Ramos (cell line): ENCODE results near the gene MEIOB.
"Not testable (repeated sequence)": the region's sequence is repeated elsewhere in the genome, so short reads cannot be mapped to it uniquely, and the experiment has no call there.

Source experiments
- in situ Hi-C: fragments of 300-500 bp; cut with MboI; formaldehyde crosslinking; loops from one replicate; pipeline ENCODE4 v1.14.3; 2022; ENCODE audit warnings: low sequenced_read_pairs; ENCODE audit not compliant: unreplicated experiment

MEIOB gene, protein sequence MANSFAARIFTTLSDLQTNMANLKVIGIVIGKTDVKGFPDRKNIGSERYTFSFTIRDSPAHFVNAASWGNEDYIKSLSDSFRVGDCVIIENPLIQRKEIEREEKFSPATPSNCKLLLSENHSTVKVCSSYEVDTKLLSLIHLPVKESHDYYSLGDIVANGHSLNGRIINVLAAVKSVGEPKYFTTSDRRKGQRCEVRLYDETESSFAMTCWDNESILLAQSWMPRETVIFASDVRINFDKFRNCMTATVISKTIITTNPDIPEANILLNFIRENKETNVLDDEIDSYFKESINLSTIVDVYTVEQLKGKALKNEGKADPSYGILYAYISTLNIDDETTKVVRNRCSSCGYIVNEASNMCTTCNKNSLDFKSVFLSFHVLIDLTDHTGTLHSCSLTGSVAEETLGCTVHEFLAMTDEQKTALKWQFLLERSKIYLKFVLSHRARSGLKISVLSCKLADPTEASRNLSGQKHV

GRCh38 chr16:1871974-1872635, at the start of gene MEIOB:
Gene MEIOB, minus strand, starts transcription at chr16:1872164. Its CDS starts 3,989 bp downstream, at chr16:1868175.
- in situ Hi-C loops = no loop called here

DNA sequence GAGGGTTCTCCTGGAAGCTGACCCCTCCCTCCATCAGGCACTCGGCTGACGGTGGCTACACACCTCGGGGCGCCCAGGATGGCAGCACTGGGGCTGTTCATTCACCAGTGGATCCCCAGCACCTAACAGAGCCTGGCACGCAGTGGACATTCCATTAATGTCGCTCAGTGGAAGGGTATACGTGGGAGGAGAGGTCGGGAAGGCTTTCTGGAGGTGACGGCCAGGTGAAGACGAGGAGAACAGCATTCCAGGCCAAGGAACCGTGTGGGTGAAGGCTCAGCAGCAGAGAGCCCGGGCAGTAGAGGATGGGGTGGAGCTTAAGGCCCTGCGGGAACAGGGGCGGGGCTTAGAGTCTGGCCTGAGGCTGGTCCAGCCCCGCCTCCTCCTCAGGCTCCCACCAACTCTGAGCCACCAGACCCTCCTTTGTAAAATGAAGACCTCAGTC, 48.8 kb upstream of the MEIOB start:
- in situ Hi-C loops = no loop called here

DNA sequence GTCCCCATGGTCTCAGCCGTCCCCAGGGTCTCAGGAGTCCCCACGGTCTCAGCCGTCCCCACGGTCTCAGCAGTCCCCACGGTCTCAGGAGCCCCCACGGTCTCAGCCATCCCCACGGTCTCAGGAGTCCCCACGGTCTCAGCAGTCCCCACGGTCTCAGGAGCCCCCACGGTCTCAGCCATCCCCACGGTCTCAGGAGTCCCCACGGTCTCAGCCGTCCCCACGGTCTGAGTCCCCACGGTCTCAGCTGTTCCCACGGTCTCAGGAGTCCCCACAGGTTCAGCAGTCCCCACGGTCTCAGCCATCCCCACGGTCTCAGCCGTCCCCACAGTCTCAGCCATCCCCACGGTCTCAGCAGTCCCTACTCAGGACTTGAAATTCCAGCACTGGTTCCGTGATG, 48.2 kb upstream of the MEIOB start:
- in situ Hi-C loops = not testable (repeated sequence)

DNA sequence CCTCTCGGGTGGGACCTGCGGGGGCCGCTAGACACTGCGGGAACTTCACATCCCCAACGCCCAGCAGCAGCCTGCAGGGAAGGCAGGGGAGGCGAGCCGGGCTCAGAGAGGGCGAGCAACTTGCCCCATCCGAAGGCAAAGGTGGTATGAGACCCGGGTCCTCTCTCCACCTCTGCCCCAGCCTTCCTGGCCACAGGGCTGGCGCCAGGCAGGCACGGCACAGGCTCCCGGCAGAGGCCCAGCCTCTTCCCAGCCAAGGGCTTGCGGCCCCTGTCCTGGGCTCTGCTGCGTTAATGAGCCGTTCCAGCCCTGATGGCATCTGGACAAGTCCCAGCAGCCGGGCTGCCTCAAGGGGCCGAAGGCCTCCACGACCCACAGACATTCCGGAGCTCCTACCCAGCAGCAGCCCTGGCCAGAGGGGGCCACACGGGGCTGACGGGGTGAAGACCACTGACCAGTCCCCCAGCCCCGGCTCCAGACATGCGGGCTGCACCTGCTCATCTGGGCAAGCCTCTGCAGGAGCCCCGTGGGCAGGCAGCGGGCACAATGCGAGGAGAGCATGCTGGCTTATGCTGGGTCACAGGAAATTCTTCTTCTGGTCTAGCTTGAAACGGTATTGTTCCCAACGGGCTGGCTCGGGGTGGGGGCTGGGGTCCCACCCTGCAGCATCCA, 47.5 kb upstream of the MEIOB start:
- in situ Hi-C loops = no loop called here

DNA sequence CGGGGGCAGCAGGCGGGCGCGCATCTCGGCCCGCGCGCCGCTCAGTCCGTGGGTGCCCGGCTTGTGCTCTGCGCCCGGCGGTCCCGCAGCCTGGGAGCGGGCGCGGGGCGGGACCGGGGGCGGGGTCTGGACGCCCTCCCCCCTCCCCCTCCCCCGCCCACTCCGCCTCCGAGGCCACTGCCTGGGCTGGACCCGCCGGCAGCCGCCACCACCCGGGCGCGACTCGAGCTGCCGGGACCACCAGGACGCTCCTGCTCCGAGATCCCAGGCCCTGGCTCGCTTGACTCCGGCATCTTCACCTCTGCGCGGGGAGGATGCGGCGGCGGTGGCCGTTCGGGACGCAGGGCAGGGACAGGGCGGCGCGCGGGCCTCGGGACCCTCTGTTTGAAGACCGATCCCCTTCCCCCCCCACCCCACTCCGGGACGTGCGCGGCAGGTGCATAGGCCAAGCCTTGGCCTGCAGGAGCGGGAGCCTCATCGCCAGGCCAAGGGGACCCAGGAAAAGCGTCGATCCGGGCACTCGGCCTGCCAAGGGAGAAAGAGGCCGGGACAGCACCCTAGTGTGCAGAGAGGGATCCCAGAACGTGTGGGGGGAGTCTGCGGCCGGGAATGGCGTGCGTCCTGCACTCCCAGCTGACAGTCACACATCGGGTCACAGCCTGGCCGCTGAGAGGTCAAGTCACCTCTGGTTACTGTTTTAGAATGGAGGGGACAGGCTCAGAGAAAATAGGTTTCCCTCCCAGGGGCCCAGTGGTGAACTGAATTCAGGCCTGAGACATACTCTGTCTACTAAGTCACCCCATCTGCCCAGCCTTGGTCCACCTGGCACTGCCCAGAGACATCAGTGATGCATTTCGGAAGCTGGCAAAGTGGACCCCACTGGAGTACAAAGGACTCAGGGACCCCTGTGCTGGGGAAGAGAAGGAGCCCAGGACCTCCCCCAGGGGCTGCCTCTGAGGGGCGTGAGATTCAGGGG, 46.7 kb upstream of the MEIOB start, which contains the start of gene HS3ST6:
Gene HS3ST6 (minus strand): TSS at position 65 of the 976 bp plus-strand sequence. CDS start 92 bp downstream, outside the sequence.
- in situ Hi-C loops = no loop called here

GRCh38 chr16:1917665-1918350, 45.8 kb upstream of the MEIOB start:
- in situ Hi-C loops = no loop called here

GRCh38 chr16:1917056-1917664, 45.2 kb upstream of the MEIOB start:
- in situ Hi-C loops = no loop called here

DNA sequence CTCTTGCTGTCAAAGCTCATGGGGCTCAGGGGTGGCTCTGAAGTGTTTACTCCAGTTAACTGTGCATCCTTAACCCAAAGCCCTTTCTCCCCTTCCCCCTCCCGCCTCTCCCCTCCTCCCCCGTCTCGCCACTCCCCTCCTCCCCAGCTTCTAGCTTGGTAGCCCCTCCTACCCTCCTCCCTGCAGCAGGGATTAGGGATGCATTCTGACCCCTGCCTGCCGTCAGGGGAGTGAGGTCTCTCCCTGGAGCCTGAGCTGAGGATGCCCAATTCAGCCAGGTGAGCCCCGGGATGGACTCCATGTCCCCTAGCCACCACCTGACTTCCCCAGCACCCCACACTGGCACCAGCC, 44.7 kb upstream of the MEIOB start:
- in situ Hi-C loops = no loop called here

DNA sequence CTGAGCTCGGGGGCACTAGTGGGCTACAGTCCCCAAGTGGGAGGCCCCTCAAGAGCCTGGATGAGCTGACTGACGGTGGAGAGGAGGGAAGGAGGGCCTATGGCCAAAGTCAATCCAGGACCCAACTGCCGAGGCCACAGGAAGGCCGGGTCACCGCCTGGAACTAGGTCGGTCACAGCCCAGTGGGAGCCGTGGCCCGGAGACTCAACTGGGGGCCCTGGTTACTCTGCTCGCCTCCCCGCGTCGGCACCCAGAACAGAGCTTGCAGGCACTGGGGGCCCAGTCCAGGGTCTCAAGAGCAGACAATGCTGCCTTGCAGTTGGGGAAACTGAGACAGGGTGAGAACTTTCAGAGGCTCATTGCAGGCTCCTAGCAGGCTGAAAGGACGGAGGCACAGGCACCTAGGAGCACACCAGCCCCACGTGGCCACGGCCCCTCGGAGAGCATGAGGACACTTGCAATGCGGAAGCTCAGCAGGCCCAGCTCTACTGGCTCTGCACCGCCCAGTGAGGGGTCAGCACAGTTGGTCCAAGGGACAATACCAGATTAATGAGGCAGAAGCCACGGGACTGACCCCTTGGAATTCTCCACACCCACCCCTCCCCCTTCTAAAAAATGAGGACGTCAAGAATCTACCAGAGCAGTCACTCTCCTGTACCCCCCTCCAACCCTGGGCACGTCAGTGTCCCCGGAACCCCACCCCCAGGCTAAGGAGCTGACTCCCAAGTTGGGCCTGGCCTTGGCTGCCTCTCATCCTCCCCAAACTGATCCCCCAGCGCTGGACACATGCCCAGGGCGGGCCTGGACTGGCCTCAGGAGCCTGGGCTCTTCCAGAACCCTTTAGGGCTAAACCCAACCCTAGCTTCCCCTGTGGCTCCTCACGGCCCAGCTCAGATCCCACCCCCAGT, 44.0 kb upstream of the MEIOB start:
- in situ Hi-C loops = no loop called here

GRCh38 chr16:1914988-1915387, 43.0 kb upstream of the MEIOB start:
- in situ Hi-C loops = no loop called here

GRCh38 chr16:1914084-1914608, 42.2 kb upstream of the MEIOB start:
- in situ Hi-C loops = no loop called here

- in situ Hi-C loops = no loop called here
These were observed 41.5 kb upstream of the MEIOB start for GRCh38 chr16:1913327-1914083.

GRCh38 chr16:1912215-1912543, 40.2 kb upstream of the MEIOB start:
- in situ Hi-C loops = no loop called here

DNA sequence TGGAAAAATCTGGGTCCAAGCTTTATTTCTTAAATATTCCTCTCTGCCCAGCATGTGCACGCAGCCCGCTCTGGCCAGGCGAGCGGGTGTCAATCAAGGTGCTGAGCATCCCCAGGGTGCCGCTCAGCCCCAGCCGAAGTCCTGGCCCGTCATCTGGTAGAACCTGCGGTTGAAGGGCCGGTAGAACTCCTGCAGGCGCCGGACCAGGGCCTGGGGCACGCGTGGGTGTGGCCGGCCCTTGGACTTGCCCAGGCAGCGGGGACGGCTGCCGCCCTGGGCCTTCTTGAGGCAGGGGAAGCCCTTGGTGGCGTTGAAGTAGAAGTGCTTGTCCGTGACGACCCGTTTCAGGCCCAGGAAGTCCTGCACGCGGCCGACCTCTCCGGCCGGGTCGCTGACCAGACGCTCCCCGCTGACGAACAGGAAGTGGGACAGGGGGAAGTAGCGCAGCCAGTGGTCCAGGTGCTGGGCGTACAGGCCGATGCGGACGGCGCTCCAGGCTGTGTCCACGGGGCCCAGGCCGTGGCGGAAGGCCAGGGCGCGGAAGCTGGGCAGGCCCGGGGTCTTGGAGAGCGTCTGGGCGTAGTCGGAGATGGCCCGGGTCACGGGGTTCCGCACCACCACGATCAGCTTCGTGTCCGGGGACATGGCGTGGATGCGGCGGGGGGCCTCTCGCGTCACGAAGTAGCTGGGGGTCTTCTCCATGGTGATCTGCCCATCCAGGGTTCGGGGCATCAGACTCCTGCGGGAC, 39.7 kb upstream of the MEIOB start:
- in situ Hi-C loops = no loop called here

DNA sequence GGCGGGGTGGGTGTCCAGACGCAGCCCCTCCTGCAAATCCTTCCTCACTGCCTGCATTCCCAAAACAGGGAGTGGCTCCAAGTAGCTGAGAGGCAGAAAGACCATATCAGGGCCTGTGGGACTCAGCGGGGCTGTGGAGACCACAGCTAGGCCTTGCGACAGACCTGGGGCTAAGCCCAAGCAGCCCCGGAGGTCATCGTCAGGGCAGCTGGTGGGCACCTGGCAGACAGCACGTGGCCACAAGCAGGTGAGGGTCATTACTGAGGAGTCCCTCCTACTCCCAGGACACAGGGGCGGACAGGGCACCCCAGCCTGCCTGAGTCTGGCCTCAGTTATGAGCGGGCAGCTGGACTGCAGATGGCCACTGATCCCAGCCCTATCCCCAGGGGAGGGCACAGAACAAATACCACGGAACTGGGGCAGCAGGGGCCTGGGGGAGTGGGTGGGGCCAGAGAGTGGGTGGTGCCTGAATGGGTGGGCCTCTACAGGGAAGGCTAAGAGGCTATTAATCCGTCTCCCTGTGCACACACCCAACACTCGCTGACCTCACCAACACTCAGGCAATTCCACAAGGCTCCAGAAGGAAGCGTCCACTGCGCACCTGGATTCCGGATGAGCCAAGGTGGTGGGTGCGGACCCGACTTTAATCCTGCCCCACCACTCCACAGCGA, 37.7 kb upstream of the MEIOB start:
- in situ Hi-C loops = no loop called here

- in situ Hi-C loops = no loop called here
These were observed 37.0 kb upstream of the MEIOB start for GRCh38 chr16:1908983-1909382.
